Suppressor macrophage (primary cell): Measurements from ENCODE around the gene GRAMD1C.

Source experiments
- DNase-seq, 4 experiments: peaks; one replicate each; pipeline ENCODE4 v3.0.0-alpha.2; 2020 to 2022

GRAMD1C gene

GRCh38 chr3:113952921-113953320, 114.3 kb downstream of the GRAMD1C start:
- no peak for DNase-seq

GRCh38 chr3:113953677-113954076, 115.1 kb downstream of the GRAMD1C start:
- no peak for DNase-seq

GRCh38 chr3:113954091-113954685, 115.6 kb downstream of the GRAMD1C start:
- no peak for DNase-seq

- DNase-seq: no peak
Observed at GRCh38 chr3:113963879-113964278, 125.3 kb downstream of the GRAMD1C start.

- DNase-seq: no peak
Observed at GRCh38 chr3:113966172-113966571, 127.6 kb downstream of the GRAMD1C start.

- DNase-seq: no peak
Observed at GRCh38 chr3:113968986-113969385, 130.4 kb downstream of the GRAMD1C start.

- DNase-seq: no peak
Observed at GRCh38 chr3:113977822-113978221, 139.2 kb downstream of the GRAMD1C start.

DNA sequence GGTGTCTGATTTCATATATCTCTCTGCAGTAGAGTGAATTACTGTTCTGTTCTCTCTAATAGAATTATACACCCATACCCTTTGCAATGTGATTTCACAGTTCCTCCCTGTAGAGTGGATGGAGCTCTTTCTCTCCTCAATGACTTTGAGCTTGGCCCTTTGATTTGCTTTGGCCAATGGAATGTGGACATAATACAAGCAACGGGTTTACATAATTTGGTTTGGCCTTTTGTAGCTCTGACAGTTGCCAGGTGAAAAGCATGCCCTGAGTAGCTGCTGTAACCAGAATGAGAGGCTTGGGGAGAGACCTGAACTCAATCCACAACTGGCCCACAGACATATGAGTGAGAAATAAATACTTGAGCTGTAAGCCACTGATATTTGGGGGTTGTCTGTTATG, 141.3 kb downstream of the GRAMD1C start:
- DNase-seq: no peak

DNA sequence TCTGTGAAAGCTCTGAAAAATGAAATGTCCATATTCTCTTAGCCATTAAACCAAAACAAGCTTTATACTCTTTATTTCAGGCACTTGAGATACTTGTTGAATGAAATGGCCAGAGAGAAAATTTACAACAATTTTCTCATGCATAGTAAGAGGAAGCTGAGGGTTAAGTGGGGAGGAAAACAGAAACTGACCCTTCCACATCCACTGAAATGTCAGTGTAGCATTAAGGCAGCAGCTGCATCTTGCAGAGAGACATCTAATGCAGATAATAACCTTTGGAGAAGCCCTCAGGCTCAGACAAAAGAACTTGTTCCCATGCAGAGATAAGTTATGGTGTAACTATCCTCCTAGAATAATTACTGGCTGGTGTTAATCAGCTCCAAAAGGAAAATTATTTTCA, 143.2 kb downstream of the GRAMD1C start:
- no peak for DNase-seq

- DNase-seq: no peak
Observed at GRCh38 chr3:113983544-113983943, 145.0 kb downstream of the GRAMD1C start.

- DNase-seq: peak in 3 of 4 experiments; percentile 2 to 22 (median 7)
Observed at GRCh38 chr3:113985541-113985940, 147.0 kb downstream of the GRAMD1C start.
